Memory B cell (primary cell): ENCODE results near the gene TBX4.
"Not testable (repeated sequence)": the region's sequence is repeated elsewhere in the genome, so short reads cannot be mapped to it uniquely, and the experiment has no call there.

ENCODE experiments used
- ATAC-seq: fragments of 150-1000 bp; cut with Tn5 transposase; 2 replicates; pipeline ENCODE4 v1.10.0; 2021; ENCODE audit warnings: low read depth, mild to moderate bottlenecking, moderate library complexity
- DNase-seq, 2 donors: peaks; one replicate each; pipeline ENCODE4 v3.0.0; 2022; ENCODE audit warnings: low spot score in 2 of 2
- H3K27ac Mint-ChIP-seq: one replicate; pipeline ENCODE4 v1.8.0; 2022; ENCODE audit warnings: mild to moderate bottlenecking, moderate library complexity, mixed read lengths
- H3K27me3 Mint-ChIP-seq: one replicate; pipeline ENCODE4 v1.8.0; 2022; ENCODE audit warnings: mixed read lengths
- H3K36me3 Mint-ChIP-seq: one replicate; pipeline ENCODE4 v1.8.0; 2022; ENCODE audit warnings: mild to moderate bottlenecking, mixed read lengths
- H3K4me1 Mint-ChIP-seq: one replicate; pipeline ENCODE4 v1.8.0; 2022; ENCODE audit warnings: mixed read lengths
- H3K4me3 Mint-ChIP-seq: one replicate; pipeline ENCODE4 v1.8.0; 2022; ENCODE audit warnings: mild to moderate bottlenecking, moderate library complexity, mixed read lengths
- H3K9me3 Mint-ChIP-seq: one replicate; pipeline ENCODE4 v1.8.0; 2022; ENCODE audit warnings: mixed read lengths

Gene TBX4

GRCh38 chr17:61520897-61521296 is 68.7 kb downstream of the TBX4 start:
- no peak overlapping the region for H3K4me3 Mint-ChIP-seq
- DNase-seq (no peak), ATAC-seq (no peak)
- H3K27ac Mint-ChIP-seq, result no peak overlapping the region
- no peaks in the 10 kb centered on the region for H3K9me3 Mint-ChIP-seq
- no peaks in the 10 kb centered on the region for H3K36me3 Mint-ChIP-seq
- H3K4me1 Mint-ChIP-seq, result no peaks in the 10 kb centered on the region
- peaks cover 2% of the 10 kb centered on the region for H3K27me3 Mint-ChIP-seq

DNA sequence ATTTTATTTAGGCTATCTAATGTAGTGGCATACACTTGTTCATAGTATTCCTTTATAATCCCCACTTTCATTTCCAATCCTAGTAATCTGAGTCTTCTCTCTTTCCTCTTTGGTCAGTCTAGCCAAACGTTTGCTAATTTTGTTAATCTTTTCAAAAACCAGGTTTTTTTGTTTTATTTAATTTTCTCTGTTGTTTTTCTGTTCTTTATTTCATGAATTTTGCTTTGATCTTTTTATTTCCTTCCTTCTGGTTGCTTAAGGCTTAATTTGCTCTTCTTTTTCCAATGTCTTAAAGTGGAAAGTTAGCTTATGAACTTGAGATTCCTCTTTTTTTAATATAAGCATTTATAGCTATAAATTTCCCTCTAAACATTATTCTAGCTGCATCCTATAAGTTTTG is 69.9 kb downstream of the TBX4 start:
- Mint-ChIP-seq H3K9me3 (no peaks in the 10 kb centered on the region), H3K36me3 (no peaks in the 10 kb centered on the region), H3K4me1 (no peaks in the 10 kb centered on the region), H3K27me3 (peaks cover 6% of the 10 kb centered on the region), H3K27ac (no peak overlapping the region), H3K4me3 (no peak overlapping the region)
- ATAC-seq (no peak), DNase-seq (no peak)

DNA sequence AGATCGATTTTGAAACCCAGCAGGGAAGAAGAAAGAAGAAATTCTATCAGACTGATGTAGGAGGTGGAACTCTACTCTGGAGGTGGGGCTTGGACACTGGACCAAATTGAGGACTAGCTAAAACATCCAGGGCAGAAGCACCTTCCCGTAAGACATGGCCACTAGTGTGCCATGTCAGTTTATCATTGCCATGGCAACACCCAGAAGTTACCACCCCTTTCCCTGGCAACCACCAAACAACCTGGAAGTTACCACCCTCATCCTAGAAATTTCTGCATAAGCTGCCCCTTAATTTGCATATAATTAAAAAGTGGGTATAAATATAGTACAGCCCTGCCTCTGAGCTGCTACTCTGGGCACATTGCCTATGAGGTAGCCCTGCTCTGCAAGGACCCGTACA is 72.1 kb downstream of the TBX4 start:
- ATAC-seq (no peak), DNase-seq (no peak)
- H3K36me3 Mint-ChIP-seq, result no peaks in the 10 kb centered on the region
- no peak overlapping the region for H3K27ac Mint-ChIP-seq
- no peak overlapping the region for H3K4me3 Mint-ChIP-seq
- H3K4me1 Mint-ChIP-seq, result no peaks in the 10 kb centered on the region
- no peaks in the 10 kb centered on the region for H3K9me3 Mint-ChIP-seq
- peaks cover 8% of the 10 kb centered on the region for H3K27me3 Mint-ChIP-seq

- not testable (repeated sequence) for H3K36me3 Mint-ChIP-seq, H3K4me3 Mint-ChIP-seq, H3K4me1 Mint-ChIP-seq, DNase-seq, H3K27me3 Mint-ChIP-seq, H3K27ac Mint-ChIP-seq, ATAC-seq, H3K9me3 Mint-ChIP-seq
These were observed 75.2 kb downstream of the TBX4 start for GRCh38 chr17:61527441-61527840.

DNA sequence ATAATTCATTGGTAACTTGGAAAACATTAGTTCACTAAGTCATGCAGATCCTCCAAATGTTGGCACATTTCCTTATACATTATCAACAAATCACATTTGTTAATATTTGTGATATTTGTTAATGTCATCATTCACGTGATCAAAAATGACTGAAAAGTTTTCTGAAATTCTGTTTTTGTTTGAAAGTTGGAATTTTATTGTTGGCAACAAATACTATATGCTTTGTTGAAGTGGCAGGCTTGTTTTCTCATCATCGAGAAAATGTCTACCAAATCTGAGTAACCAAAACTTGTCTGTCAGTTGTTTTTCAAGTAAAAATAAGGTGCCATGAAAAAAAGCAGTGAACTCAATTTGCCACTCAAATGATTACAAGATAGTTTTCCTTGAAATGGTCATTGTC is 75.9 kb downstream of the TBX4 start:
- Mint-ChIP-seq H3K27me3 (peaks cover 10% of the 10 kb centered on the region), H3K4me1 (no peaks in the 10 kb centered on the region), H3K27ac (no peak overlapping the region), H3K36me3 (no peaks in the 10 kb centered on the region), H3K4me3 (no peak overlapping the region), H3K9me3 (no peaks in the 10 kb centered on the region)
- DNase-seq, result no peak
- ATAC-seq, result no peak

DNA sequence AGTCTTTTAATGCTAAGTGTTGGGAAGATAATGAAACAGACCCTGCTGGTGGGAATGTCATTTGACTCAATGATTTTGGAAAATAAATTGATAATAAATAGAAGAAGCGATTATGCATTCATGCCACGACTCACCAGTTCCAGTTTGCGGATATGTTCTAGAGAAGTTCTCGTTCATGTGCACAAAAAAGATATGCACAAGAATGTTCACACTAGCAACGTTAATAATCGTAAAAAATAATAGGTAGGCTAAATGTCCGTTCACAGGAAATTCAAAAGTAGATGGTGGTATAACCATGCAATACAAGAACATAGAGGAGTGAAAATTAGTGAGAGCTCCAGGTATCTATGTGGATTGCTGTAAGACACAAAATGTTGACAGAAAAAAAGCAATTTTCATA is 79.0 kb downstream of the TBX4 start:
- Mint-ChIP-seq H3K27ac (no peak overlapping the region), H3K4me1 (peaks cover 2% of the 10 kb centered on the region), H3K9me3 (no peaks in the 10 kb centered on the region), H3K27me3 (peaks cover 7% of the 10 kb centered on the region), H3K4me3 (no peak overlapping the region), H3K36me3 (no peaks in the 10 kb centered on the region)
- no peak for ATAC-seq
- DNase-seq, result no peak

GRCh38 chr17:61532826-61533225 is 80.6 kb downstream of the TBX4 start:
- no peak for DNase-seq
- ATAC-seq, result no peak

GRCh38 chr17:61533797-61534196 is 81.6 kb downstream of the TBX4 start:
- DNase-seq, result no peak
- ATAC-seq, result no peak
- Mint-ChIP-seq H3K9me3 (no peaks in the 10 kb centered on the region), H3K4me3 (no peak overlapping the region), H3K27me3 (peaks cover 2% of the 10 kb centered on the region), H3K4me1 (peaks cover 8% of the 10 kb centered on the region), H3K27ac (no peak overlapping the region), H3K36me3 (no peaks in the 10 kb centered on the region)

More at GRCh38 chr17:61532826-61533225, 80.6 kb downstream of the TBX4 start:
- Mint-ChIP-seq H3K27ac (no peak overlapping the region), H3K4me1 (peaks cover 8% of the 10 kb centered on the region), H3K36me3 (no peaks in the 10 kb centered on the region), H3K27me3 (peaks cover 2% of the 10 kb centered on the region), H3K9me3 (no peaks in the 10 kb centered on the region), H3K4me3 (no peak overlapping the region)

DNA sequence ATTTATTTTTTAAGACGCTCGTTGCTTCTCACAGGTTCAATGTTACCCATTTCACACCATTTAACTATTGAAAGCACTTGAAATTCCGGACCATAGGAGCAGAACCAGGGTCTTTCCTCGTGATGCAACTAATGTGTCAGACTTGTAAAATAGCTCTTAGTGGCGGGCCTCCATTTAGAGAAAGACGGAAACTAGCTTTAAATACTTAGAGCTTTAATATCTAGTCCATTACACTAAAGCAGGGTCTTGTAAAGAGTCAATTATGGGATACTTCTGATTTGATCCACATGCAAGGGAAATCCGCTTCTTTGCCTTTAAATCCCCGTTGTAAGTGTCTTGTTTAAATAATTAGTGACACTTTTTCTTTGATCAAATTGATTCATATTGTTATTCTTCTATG is 82.2 kb downstream of the TBX4 start:
- ATAC-seq, result no peak
- no peak overlapping the region for H3K4me3 Mint-ChIP-seq
- H3K9me3 Mint-ChIP-seq, result no peaks in the 10 kb centered on the region
- H3K4me1 Mint-ChIP-seq, result peaks cover 8% of the 10 kb centered on the region
- H3K27me3 Mint-ChIP-seq, result peaks cover 2% of the 10 kb centered on the region
- H3K27ac Mint-ChIP-seq, result no peak overlapping the region
- no peaks in the 10 kb centered on the region for H3K36me3 Mint-ChIP-seq
- DNase-seq, result no peak
